Mesothelial cell of epicardium (in vitro differentiated cells): ENCODE data around the gene FAIM2. TPM values are rescaled to one million over a fixed set of nuclear protein-coding genes. Genes with fewer than 3 reads are reported as not detected.

Experiments used
- DNase-seq, 2 experiments: peaks; one replicate each; pipeline ENCODE4 v3.0.0; 2021; ENCODE audit warnings: low spot score in 2 of 2; ENCODE audit not compliant: unreplicated experiment in 2 of 2
- H3K27ac Mint-ChIP-seq: 2 replicates; pipeline ENCODE4 v1.8.0; 2021; ENCODE audit warnings: mixed read lengths
- H3K27me3 Mint-ChIP-seq: 2 replicates; pipeline ENCODE4 v1.8.0; 2021; ENCODE audit warnings: low read depth, mixed read lengths
- H3K36me3 Mint-ChIP-seq: 2 replicates; pipeline ENCODE4 v1.8.0; 2021; ENCODE audit warnings: mixed read lengths
- H3K4me1 Mint-ChIP-seq: 2 replicates; pipeline ENCODE4 v1.8.0; 2021; ENCODE audit warnings: mixed read lengths
- H3K4me3 Mint-ChIP-seq: 2 replicates; pipeline ENCODE4 v1.8.0; 2021; ENCODE audit warnings: mild to moderate bottlenecking, moderate library complexity, mixed read lengths
- H3K9me3 Mint-ChIP-seq: 2 replicates; pipeline ENCODE4 v1.8.0; 2021; ENCODE audit warnings: mixed read lengths
- total RNA-seq: library from RNA; stranded (reverse); gene quantifications from 3 replicates; pipeline ENCODE4 v1.2.1, GENCODE V29; 2021
- TF ChIP-seq, protein P1 (sequence below): fragments of 200-600 bp; sonication (generic); IDR thresholded peaks from one replicate; pipeline ENCODE4 v1.5.0; 2021; ENCODE audit warnings: antibody characterized with exemption; ENCODE audit not compliant: unreplicated experiment

The FAIM2 gene
- 0.13 to 0.47 TPM (median 0.29 TPM) in 3 replicates for total RNA-seq

- H3K9me3 Mint-ChIP-seq = no peaks in the 10 kb centered on the region
- H3K4me1 Mint-ChIP-seq = peaks cover 8% of the 10 kb centered on the region
- TF ChIP-seq, protein P1, sequence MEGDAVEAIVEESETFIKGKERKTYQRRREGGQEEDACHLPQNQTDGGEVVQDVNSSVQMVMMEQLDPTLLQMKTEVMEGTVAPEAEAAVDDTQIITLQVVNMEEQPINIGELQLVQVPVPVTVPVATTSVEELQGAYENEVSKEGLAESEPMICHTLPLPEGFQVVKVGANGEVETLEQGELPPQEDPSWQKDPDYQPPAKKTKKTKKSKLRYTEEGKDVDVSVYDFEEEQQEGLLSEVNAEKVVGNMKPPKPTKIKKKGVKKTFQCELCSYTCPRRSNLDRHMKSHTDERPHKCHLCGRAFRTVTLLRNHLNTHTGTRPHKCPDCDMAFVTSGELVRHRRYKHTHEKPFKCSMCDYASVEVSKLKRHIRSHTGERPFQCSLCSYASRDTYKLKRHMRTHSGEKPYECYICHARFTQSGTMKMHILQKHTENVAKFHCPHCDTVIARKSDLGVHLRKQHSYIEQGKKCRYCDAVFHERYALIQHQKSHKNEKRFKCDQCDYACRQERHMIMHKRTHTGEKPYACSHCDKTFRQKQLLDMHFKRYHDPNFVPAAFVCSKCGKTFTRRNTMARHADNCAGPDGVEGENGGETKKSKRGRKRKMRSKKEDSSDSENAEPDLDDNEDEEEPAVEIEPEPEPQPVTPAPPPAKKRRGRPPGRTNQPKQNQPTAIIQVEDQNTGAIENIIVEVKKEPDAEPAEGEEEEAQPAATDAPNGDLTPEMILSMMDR = no peak
- H3K27me3 Mint-ChIP-seq = peaks cover 46% of the 10 kb centered on the region
- H3K4me3 Mint-ChIP-seq = peak within 1 kb of the TSS; percentile 51
- no peak for DNase-seq
- H3K36me3 Mint-ChIP-seq = no peaks in the 10 kb centered on the region
- no peak within 1 kb of the TSS for H3K27ac Mint-ChIP-seq
Observed at GRCh38 chr12:49903700-49904423, at the start of gene FAIM2. TSS of gene FAIM2 (minus strand) at chr12:49903900. CDS start at chr12:49903792, 108 bp downstream.

DNA sequence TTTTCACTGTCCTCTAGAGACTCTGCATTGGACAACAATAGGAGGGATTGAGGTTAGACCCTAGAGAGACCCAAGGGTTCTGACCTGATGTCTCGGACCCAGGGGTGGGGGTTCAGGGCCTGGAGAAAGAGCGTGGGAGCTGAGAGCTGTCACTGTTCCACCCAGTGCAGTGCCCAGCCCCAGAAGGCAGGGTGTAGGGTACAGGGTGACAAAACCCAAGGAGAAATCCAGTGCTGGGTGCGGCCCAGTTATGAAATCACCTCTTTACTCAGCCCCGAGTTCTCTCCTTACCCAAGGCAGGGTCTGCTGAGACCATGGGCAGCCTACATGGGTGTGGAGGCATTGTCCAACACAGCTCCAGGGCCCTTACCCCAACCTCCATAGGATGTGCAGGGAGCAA, 49.5 kb upstream of the FAIM2 start:
- no peak for DNase-seq
- Mint-ChIP-seq H3K36me3 (no peaks in the 10 kb centered on the region), H3K27me3 (peaks cover 38% of the 10 kb centered on the region), H3K27ac (no peak overlapping the region), H3K9me3 (no peaks in the 10 kb centered on the region), H3K4me1 (peaks cover 7% of the 10 kb centered on the region), H3K4me3 (no peak overlapping the region)
- TF ChIP-seq, protein P1 = no peak

DNA sequence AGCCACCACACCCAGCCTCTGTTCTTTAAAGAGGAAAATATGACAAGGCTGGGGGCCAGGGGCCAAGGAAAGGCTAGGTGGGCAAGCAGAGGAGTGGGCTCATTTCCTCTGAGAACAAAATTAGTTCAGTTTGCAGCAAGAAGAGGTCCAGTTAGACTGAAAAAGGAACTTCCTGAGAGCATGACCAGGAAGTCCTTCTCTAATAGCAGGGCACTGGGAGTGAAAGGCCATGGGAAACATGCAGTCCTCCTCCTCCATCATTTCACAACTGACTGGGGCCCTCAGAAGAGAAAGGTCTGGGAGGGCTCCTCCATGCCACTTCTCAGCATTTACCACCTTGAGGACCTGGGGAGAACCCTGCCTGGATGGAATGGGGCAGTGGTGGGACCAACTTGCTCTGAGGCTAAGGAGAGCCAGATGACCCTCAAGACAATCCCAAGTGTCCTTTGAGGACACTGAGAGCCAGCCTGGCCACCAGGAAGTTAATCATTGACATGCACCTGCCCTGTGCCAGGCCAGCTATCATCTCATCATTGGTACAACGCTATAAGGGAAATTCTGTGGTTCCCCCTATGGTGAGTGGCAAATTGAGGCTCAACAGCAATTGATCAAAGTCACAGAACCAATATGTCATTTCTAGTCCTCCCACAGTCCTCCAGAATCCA, 48.8 kb upstream of the FAIM2 start:
- H3K27me3 Mint-ChIP-seq = peaks cover 32% of the 10 kb centered on the region
- H3K27ac Mint-ChIP-seq = no peak overlapping the region
- H3K4me3 Mint-ChIP-seq = no peak overlapping the region
- TF ChIP-seq, protein P1 = no peak
- H3K9me3 Mint-ChIP-seq = no peaks in the 10 kb centered on the region
- H3K4me1 Mint-ChIP-seq = peaks cover 7% of the 10 kb centered on the region
- no peaks in the 10 kb centered on the region for H3K36me3 Mint-ChIP-seq
- no peak for DNase-seq

DNA sequence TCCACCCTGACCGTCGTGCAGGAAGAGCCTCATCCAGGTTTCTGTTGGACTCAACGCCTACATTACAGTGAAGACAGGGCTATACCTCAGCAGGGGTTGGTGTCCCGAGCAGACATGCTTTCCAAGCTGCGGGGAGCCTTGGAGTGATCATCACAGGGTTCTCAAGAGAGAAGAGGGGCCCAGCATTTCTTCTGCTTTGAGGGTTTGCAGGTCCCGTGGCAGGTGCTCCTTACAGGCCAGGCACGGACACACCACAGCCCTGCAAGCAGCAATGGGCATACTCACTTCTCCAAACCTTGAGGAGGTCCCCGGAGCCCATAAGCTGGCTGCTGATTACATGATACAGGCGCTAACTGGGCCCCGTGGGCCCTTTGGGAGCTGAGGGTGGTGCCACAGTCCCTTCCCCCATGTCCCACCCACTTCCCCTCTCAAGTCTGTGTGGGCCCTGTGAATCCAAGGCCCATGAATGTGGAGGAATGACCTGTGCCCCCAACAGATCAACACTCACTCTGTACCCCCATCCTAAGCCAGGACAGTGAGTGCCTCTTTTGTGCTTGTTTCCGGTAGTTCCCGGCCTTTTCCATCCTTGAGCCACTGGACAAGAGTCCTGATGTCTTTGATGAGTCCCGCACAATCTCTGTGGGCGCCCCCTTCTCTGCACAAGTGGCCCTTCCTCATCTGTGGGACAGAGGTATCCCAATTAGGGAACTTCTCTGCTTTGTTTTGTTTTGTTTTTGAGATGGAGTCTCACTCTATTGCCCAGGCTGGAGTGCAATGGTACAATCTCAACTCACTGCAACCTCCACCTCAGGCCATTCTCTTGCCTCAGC, 47.9 kb upstream of the FAIM2 start:
- TF ChIP-seq, protein P1 = no peak
- DNase-seq = no peak
- no peak overlapping the region for H3K27ac Mint-ChIP-seq
- peaks cover 24% of the 10 kb centered on the region for H3K27me3 Mint-ChIP-seq
- H3K4me1 Mint-ChIP-seq = peaks cover 7% of the 10 kb centered on the region
- no peaks in the 10 kb centered on the region for H3K9me3 Mint-ChIP-seq
- no peaks in the 10 kb centered on the region for H3K36me3 Mint-ChIP-seq
- no peak overlapping the region for H3K4me3 Mint-ChIP-seq

GRCh38 chr12:49950273-49951251, 46.9 kb upstream of the FAIM2 start, which contains the start of gene AQP2:
TSS of gene AQP2 (plus strand) at chr12:49950737. CDS start at chr12:49950831, 94 bp downstream.
- TF ChIP-seq, protein P1 = no peak
- Mint-ChIP-seq H3K36me3 (no peaks in the 10 kb centered on the region), H3K4me3 (no peak within 1 kb of the TSS), H3K27ac (no peak within 1 kb of the TSS), H3K27me3 (peaks cover 18% of the 10 kb centered on the region), H3K4me1 (peaks cover 17% of the 10 kb centered on the region), H3K9me3 (no peaks in the 10 kb centered on the region)
- no peak for DNase-seq
